ENCODE data around the gene FGFR3.

Gene FGFR3

GRCh38 chr4:1770791-1771231 lies 22.3 kb upstream of the FGFR3 start:
- DNase-seq, result no peak

GRCh38 chr4:1771555-1772305 lies 21.4 kb upstream of the FGFR3 start:
- DNase-seq, result no peak

GRCh38 chr4:1772853-1773538 lies 20.1 kb upstream of the FGFR3 start:
- no peak for DNase-seq

- no peak for DNase-seq
Measured at GRCh38 chr4:1773754-1774153, 19.3 kb upstream of the FGFR3 start.

- no peak for DNase-seq
Measured at GRCh38 chr4:1775731-1776500, 17.2 kb upstream of the FGFR3 start.

GRCh38 chr4:1776521-1777161 lies 16.5 kb upstream of the FGFR3 start:
- no peak for DNase-seq

GRCh38 chr4:1777822-1778641 lies 15.1 kb upstream of the FGFR3 start:
- DNase-seq, result no peak

- DNase-seq, result no peak
Measured at GRCh38 chr4:1778642-1779392, 14.3 kb upstream of the FGFR3 start.

- DNase-seq, result no peak
Measured at GRCh38 chr4:1779588-1780382, 13.3 kb upstream of the FGFR3 start.

GRCh38 chr4:1780435-1780834 lies 12.7 kb upstream of the FGFR3 start:
- no peak for DNase-seq

GRCh38 chr4:1783015-1783414 lies 10.1 kb upstream of the FGFR3 start:
- no peak for DNase-seq

GRCh38 chr4:1783970-1784369 lies 9.1 kb upstream of the FGFR3 start:
- no peak for DNase-seq

GRCh38 chr4:1784395-1784788 lies 8.7 kb upstream of the FGFR3 start:
- no peak for DNase-seq

- no peak for DNase-seq
Measured at GRCh38 chr4:1784789-1785591, 8.1 kb upstream of the FGFR3 start.

- no peak for DNase-seq
Measured at GRCh38 chr4:1785592-1785991, 7.5 kb upstream of the FGFR3 start.

GRCh38 chr4:1786544-1787362 lies 6.3 kb upstream of the FGFR3 start:
- DNase-seq, result no peak

- no peak for DNase-seq
Measured at GRCh38 chr4:1787411-1788077, 5.5 kb upstream of the FGFR3 start.

GRCh38 chr4:1788254-1788973 lies 4.7 kb upstream of the FGFR3 start:
- no peak for DNase-seq

All from stimulated activated CD4-positive, alpha-beta T cell treated with anti-CD3 and anti-CD28 coated beads, Interleukin-15, amount 100 ng/mL, for 24 hours (primary cell).